Measurements from ENCODE around the gene SMIM41. TPM values are rescaled to one million over a fixed set of nuclear protein-coding genes. Genes with fewer than 3 reads are reported as not detected.

SMIM41 gene
- total and polyA plus RNA-seq, 7 donors: 0.41 to 5.7 (median 0.88) TPM; not detected in 3

GRCh38 chr12:52085682-52086180 is 6.2 kb downstream of the SMIM41 start:
- peaks cover 0 to 27% (median 7%) of the 10 kb centered on the region in 4 donors for H3K4me1 ChIP-seq
- H3K4me3 ChIP-seq: no peak overlapping the region
- H3K9me3 ChIP-seq: no peaks in the 10 kb centered on the region
- WGBS, 2 donors: 89 to 91% methylated on average over 6 of the region's 6 CpGs
- intact Hi-C loops (cut with DNase I): no loop called here
- H3K27me3 ChIP-seq: peaks cover 0 to 23% (median 0%) of the 10 kb centered on the region in 3 donors
- H3K36me3 ChIP-seq: no peaks in the 10 kb centered on the region
- DNase-seq: no peak
- no peak overlapping the region for H3K27ac ChIP-seq
- no peak for TF ChIP-seq CTCF (IDR thresholded peaks at IDR 0.05)
- no peak for TF ChIP-seq POLR2AphosphoS5 (IDR thresholded peaks at IDR 0.05)
- TF ChIP-seq POLR2A (IDR thresholded peaks at IDR 0.05): no peak
- no peak for TF ChIP-seq EP300 (IDR thresholded peaks at IDR 0.05)

- no peak for TF ChIP-seq POLR2A (IDR thresholded peaks at IDR 0.05)
- TF ChIP-seq POLR2AphosphoS5 (IDR thresholded peaks at IDR 0.05): no peak
- no peak for DNase-seq
- no peak overlapping the region for H3K4me3 ChIP-seq
- H3K9me3 ChIP-seq: no peaks in the 10 kb centered on the region
- 15 to 63% methylated on average over 9 of the region's 9 CpGs for WGBS, 2 donors
- no peaks in the 10 kb centered on the region for H3K36me3 ChIP-seq
- intact Hi-C loops (cut with DNase I): no loop called here
- H3K27me3 ChIP-seq: peaks cover 0 to 28% (median 0%) of the 10 kb centered on the region in 3 donors
- H3K4me1 ChIP-seq: peaks cover 0 to 21% (median 7%) of the 10 kb centered on the region in 4 donors
- H3K27ac ChIP-seq: no peak overlapping the region
Observed at GRCh38 chr12:52086366-52086765, 6.9 kb downstream of the SMIM41 start.

GRCh38 chr12:52086944-52087835 is 7.7 kb downstream of the SMIM41 start:
- no peak for DNase-seq
- intact Hi-C loops (cut with DNase I): no loop called here
- peaks cover 0 to 34% (median 0%) of the 10 kb centered on the region in 3 donors for H3K27me3 ChIP-seq

GRCh38 chr12:52087961-52088820 is 8.7 kb downstream of the SMIM41 start:
- H3K27me3 ChIP-seq: peaks cover 0 to 43% (median 0%) of the 10 kb centered on the region in 3 donors
- no peak for DNase-seq
- WGBS, 2 donors: 77 to 88% methylated on average over 20 of the region's 20 CpGs
- no peaks in the 10 kb centered on the region for H3K9me3 ChIP-seq
- H3K4me1 ChIP-seq: peaks cover 0 to 3% (median 1%) of the 10 kb centered on the region in 4 donors
- no peaks in the 10 kb centered on the region for H3K36me3 ChIP-seq
- intact Hi-C loops (cut with DNase I): no loop called here
- TF ChIP-seq CTCF (IDR thresholded peaks at IDR 0.05) (no peak), EP300 (IDR thresholded peaks at IDR 0.05) (no peak), POLR2A (IDR thresholded peaks at IDR 0.05) (no peak), POLR2AphosphoS5 (IDR thresholded peaks at IDR 0.05) (no peak)
- no peak overlapping the region for H3K27ac ChIP-seq
- H3K4me3 ChIP-seq: no peak overlapping the region

More at GRCh38 chr12:52086944-52087835, 7.7 kb downstream of the SMIM41 start:
- Histone ChIP-seq H3K4me3 (no peak overlapping the region), H3K36me3 (no peaks in the 10 kb centered on the region), H3K27ac (no peak overlapping the region), H3K4me1 (peaks cover 0 to 13% (median 6%) of the 10 kb centered on the region in 4 donors), H3K9me3 (no peaks in the 10 kb centered on the region)
- WGBS, 2 donors: 80 to 85% methylated on average over 22 of the region's 22 CpGs
- TF ChIP-seq EP300 (IDR thresholded peaks at IDR 0.05): no peak
- no peak for TF ChIP-seq POLR2A (IDR thresholded peaks at IDR 0.05)
- no peak for TF ChIP-seq POLR2AphosphoS5 (IDR thresholded peaks at IDR 0.05)
- no peak for TF ChIP-seq CTCF (IDR thresholded peaks at IDR 0.05)

Data from sigmoid colon (tissue), 7 donors.